Esophagus muscularis mucosa (tissue), 3 donors: ENCODE data around the gene DDO.

ENCODE experiments used
- CTCF ChIP-seq, 3 experiments: fragments of 200-600 bp in 2 of 3; fragments of 450-650 bp in 1 of 3; sonication (generic) in 2 of 3; IDR thresholded peaks; one replicate each; pipeline ENCODE4 v1.5.1; 2017 to 2019; ENCODE audit warnings: antibody characterized with exemption in 3 of 3, mild to moderate bottlenecking in 2 of 3, moderate library complexity in 1 of 3
- POLR2A ChIP-seq: fragments of 450-650 bp; IDR thresholded peaks from one replicate; pipeline ENCODE4 v1.6.1; 2017; ENCODE audit warnings: antibody characterized with exemption, moderate library complexity, mild to moderate bottlenecking, low read depth

GRCh38 chr6:110357298-110357663 is 58.1 kb downstream of the DDO start:
- no peak for TF ChIP-seq CTCF (IDR thresholded peaks at IDR 0.05)
- no peak for TF ChIP-seq POLR2A
